SK-MEL-5 (cell line): ENCODE data around the gene GRSF1. TPM values are rescaled to one million over a fixed set of nuclear protein-coding genes. Genes with fewer than 3 reads are reported as not detected.
A peak's percentile ranks its signal among the peaks of the same experiment; 100 is the strongest.
"Not testable (repeated sequence)": the region's sequence is repeated elsewhere in the genome, so short reads cannot be mapped to it uniquely, and the experiment has no call there.

Experiments
- DNase-seq: peaks from one replicate; pipeline ENCODE4 v3.0.0-alpha.2; 2016; ENCODE audit warnings: low read depth, low spot score
- in situ Hi-C: cut with HindIII; loops from 2 replicates; pipeline ENCODE4 v1.10.0; 2016; ENCODE audit warnings: low sequenced_read_pairs, high pct_unique_total_duplicates, low pct_unique_long_range_greater_than_20kb
- polyA plus RNA-seq, 2 experiments: library from polyadenylated mRNA; depleted of rRNA; stranded (reverse); fragments of >200 nt; gene quantifications; 2 replicates each; pipeline ENCODE4 v1.2.3, GENCODE V29; 2015
- total RNA-seq: library from RNA; depleted of rRNA; stranded (reverse); fragments of >200 nt; shearing (Covaris generic); gene quantifications from 2 replicates; pipeline ENCODE4 v1.2.3, GENCODE V29; 2014; rRNA removed

GRSF1 gene, protein sequence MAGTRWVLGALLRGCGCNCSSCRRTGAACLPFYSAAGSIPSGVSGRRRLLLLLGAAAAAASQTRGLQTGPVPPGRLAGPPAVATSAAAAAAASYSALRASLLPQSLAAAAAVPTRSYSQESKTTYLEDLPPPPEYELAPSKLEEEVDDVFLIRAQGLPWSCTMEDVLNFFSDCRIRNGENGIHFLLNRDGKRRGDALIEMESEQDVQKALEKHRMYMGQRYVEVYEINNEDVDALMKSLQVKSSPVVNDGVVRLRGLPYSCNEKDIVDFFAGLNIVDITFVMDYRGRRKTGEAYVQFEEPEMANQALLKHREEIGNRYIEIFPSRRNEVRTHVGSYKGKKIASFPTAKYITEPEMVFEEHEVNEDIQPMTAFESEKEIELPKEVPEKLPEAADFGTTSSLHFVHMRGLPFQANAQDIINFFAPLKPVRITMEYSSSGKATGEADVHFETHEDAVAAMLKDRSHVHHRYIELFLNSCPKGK
- 194 and 215 TPM in 2 replicates for total RNA-seq
- 134 and 173 TPM in 2 replicates for polyA plus RNA-seq (2015; cell fraction: cytosol; rRNA removed)
- 152 TPM in 2 replicates for polyA plus RNA-seq (2015; cell fraction: nucleus; rRNA removed)

- in situ Hi-C loops: no loop called here
- peak; percentile 90 for DNase-seq
Measured at GRCh38 chr4:70839589-70840093, at the start of gene GRSF1. Gene GRSF1, minus strand, starts transcription at chr4:70839890. Its CDS starts 63 bp downstream, at chr4:70839827.

- in situ Hi-C loops: no loop called here
- no peak for DNase-seq
Measured at GRCh38 chr4:70885174-70885573, 45.5 kb upstream of the GRSF1 start.

GRCh38 chr4:70880739-70881138 is 41.0 kb upstream of the GRSF1 start:
- DNase-seq: no peak
- in situ Hi-C loops: no loop called here

DNA sequence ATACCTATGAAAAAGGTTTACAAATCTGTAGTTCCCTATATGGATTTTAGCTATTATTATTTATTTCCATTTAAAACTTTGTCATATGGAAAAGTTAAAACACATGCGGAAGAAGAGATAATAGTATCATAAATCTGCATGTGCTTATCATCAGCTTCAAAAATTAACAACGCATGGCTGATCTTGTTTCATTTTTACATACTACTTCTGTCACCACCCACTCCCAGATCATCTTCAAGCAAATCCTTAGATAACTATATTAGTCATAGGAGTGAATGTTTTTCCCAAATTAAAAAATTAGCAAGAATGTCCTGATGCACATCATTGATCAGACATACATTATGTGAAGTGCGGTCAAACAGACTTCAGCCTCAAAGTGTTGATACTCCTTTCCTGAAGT is 37.9 kb upstream of the GRSF1 start:
- in situ Hi-C loops: no loop called here
- DNase-seq: no peak

DNA sequence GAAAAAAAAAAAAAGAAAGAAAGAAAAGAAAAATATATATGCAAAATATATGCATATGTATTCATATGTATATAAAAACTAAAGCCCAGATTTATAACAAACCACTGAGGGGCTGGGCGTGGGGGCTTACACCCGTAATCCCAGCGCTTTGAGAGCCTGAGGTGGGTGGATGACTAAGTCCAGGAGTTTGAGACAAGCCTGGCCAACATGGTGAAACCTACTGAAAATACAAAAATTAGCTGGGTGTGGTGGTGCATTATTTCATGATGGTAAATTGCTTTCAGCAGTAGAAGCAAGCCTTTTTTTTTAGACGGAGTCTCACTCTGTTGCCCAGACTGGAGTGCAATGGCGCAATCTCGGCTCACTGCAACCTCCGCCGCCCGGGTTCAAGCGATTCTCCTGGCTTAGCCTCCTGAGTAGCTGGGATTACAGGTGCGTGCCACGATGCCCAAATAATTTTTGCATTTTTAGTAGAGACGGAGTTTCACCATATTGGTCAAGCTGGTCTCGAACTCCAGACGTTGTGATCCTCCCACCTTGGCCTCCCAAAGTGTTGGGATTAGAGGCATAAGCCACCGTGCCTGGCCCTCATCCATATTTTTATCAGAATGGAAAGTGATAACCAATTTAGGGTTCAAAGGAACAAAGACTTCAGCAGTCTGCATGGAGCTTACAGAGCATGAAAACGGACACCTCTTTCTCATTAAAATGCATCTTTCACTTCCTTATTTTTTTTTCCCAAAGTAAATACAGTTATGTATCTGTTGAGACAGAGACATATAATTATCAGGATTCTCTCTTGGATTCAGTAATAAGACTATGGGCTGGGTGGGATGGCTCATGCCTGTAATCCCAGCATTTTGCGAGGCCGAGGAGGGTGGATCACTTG is 34.8 kb upstream of the GRSF1 start:
- in situ Hi-C loops: no loop called here
- DNase-seq: no peak

DNA sequence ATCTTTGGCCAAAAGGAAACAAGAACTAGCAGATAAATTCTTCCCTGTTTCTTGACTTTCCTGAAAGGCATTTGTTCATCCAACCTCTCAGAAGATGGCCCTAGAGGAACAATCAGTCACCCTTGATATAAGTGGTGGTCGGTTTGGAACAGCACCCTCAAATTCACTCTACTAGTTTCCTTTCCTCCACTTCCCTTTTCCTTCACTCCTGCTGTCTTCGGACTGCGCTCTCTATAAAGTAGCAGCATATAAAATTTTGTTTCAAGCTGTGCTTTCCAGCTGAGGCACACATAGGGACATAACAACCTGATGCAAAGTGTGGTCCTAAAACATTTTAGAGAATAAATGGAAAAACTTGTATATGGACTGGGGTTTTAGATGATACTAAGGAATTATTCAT is 33.5 kb upstream of the GRSF1 start:
- in situ Hi-C loops: no loop called here
- DNase-seq: no peak

DNA sequence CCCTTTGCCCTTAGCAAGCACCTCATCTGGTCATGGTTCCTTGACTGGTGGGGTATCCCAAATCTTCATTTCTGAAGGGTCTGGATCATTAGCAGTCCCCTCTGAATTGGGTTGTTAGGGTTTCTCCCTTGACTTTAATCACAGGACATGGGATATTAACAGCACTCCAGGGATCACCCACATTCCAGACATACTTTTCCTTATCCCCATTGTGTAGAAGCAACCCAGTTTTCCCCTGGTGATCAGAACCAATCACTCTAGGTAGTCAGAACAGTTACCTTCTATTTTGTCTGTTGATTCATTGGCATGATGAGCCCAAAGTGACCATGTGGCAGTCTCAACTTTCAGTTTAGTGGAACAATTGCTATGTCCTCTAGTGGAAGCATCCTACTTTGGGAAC is 29.1 kb upstream of the GRSF1 start:
- in situ Hi-C loops: no loop called here
- no peak for DNase-seq

- no peak for DNase-seq
- in situ Hi-C loops: no loop called here
Measured at GRCh38 chr4:70863099-70863790, 23.6 kb upstream of the GRSF1 start.

GRCh38 chr4:70859066-70859465 is 19.4 kb upstream of the GRSF1 start:
- DNase-seq: no peak
- in situ Hi-C loops: no loop called here

DNA sequence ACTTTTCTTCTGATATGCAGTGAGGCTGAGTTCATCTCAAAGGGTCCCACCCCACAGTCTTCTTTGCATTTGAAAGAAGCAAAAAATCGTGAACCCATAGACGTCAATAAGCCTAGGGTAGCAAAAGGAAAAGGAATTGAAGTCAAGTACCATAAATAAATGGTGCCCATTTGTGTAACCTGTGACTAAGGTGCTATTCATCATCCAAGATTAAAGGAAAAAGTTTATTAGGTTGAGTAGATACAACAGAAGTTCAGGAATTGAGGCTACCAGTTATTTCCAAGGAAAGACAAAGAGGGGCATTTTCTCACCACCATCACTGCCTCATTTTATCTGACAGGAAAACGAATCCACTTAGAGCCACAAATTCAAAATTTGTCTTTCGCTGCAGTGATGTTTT is 18.8 kb upstream of the GRSF1 start:
- DNase-seq: no peak
- in situ Hi-C loops: no loop called here

GRCh38 chr4:70855464-70855863 is 15.8 kb upstream of the GRSF1 start:
- DNase-seq: no peak
- in situ Hi-C loops: no loop called here

DNA sequence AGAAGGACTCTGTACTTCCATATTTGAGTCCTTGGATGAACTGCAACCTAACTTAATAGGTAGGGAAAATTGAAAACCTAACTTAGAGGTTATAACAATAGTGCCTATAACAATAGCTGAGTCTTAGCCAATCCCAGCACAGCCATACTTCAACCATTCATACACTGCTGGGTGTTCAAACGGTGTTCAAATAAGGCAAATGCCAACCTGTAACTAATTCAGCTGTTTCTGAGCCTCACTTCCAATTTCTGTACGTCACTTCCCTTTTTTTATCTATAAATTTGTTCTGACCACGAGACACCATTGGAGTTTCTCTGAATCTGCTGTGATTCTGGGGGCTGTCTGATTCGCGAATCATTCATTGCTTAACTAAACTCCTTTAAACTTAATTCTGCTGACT is 9.6 kb upstream of the GRSF1 start:
- no peak for DNase-seq
- in situ Hi-C loops: no loop called here

GRCh38 chr4:70844180-70844579 is 4.5 kb upstream of the GRSF1 start:
- in situ Hi-C loops: no loop called here
- DNase-seq: no peak

DNA sequence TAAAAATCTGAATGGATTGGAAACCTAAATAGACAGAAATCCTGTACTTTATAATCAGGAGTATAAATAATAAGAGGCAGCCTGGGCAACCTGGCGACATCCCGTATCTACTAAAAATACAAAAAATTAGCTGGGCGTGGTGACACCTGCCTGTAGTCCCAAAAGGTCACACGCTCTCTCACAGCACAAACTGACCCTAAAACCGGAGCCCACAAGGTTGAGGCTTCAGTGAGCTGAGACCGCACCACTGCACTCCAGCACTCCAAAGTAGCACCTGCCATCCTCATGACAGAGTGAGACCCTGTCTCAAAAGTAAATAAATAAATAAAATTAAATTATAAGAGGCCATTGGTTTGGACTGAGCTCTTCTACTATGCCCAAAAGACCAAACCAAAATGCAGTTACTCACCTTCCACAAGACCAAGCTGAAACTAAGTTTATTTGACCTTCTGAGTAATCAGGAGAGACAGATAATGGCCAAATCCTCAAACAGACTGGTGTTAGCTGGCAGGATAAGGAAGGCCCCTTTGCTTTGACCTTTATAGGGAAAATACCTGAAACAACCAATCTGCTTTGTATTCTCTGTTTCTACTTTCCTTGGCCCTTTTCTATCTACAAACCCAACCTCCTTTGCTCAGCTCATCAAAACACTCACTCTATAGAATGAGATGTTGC is 3.2 kb upstream of the GRSF1 start:
- no peak for DNase-seq
- in situ Hi-C loops: no loop called here

DNA sequence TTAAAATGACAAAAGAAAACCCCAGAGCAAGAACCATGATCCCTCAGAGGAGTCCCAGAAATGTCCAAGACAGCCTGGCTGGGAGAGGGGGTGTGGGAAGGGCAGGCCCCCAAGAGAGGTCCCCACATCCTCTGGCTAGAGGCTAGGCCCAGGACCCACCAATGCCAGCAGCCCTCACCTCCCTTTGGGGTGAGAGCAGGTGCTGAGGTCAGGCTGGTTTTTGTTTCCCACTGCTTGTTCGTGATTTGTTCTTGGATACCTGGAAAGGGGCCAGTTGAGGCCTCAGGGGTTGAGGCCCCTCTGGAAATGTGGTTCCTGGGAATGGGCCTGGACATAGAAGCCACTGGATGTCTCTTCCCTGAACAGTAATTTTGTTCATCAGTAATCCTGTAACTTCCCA is 2.3 kb upstream of the GRSF1 start:
- in situ Hi-C loops: no loop called here

GRCh38 chr4:70841211-70841610 is 1.5 kb upstream of the GRSF1 start:
- no peak for DNase-seq
- in situ Hi-C loops: no loop called here

More for the DNA sequence above, 2.3 kb upstream of the GRSF1 start:
- DNase-seq: no peak

DNA sequence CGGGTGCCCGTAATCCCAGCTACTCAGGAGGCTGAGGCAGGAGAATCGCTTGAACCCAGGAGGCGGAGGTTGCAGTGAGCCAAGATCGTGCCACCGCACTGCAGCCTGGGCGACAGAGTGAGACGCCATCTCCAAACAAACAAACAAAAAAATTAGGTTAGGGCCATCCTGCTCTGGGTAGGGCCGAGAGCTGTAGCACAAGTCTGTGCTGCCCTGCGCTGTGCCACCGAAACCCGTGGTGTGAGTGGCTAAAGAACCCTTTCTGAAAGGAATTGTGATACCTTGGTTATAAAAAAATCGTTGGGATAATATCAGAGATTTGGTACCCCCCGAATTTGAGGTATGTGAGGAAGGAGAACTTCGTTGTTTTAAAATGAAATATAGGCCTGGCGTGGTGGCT is 941 bp upstream of the GRSF1 start:
- DNase-seq, in situ Hi-C loops: not testable (repeated sequence)
